Placental epithelial cell (primary cell): ENCODE measurements around the gene SLC46A2. TPM values are rescaled to one million over a fixed set of nuclear protein-coding genes. Genes with fewer than 3 reads are reported as not detected.

Source experiments
- total RNA-seq: library from RNA; depleted of rRNA; stranded (reverse); fragments of >200 nt; gene quantifications from 2 replicates; pipeline ENCODE4 v1.2.3, GENCODE V29; 2012

Gene SLC46A2, protein sequence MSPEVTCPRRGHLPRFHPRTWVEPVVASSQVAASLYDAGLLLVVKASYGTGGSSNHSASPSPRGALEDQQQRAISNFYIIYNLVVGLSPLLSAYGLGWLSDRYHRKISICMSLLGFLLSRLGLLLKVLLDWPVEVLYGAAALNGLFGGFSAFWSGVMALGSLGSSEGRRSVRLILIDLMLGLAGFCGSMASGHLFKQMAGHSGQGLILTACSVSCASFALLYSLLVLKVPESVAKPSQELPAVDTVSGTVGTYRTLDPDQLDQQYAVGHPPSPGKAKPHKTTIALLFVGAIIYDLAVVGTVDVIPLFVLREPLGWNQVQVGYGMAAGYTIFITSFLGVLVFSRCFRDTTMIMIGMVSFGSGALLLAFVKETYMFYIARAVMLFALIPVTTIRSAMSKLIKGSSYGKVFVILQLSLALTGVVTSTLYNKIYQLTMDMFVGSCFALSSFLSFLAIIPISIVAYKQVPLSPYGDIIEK
- not detected in 2 replicates for total RNA-seq

DNA sequence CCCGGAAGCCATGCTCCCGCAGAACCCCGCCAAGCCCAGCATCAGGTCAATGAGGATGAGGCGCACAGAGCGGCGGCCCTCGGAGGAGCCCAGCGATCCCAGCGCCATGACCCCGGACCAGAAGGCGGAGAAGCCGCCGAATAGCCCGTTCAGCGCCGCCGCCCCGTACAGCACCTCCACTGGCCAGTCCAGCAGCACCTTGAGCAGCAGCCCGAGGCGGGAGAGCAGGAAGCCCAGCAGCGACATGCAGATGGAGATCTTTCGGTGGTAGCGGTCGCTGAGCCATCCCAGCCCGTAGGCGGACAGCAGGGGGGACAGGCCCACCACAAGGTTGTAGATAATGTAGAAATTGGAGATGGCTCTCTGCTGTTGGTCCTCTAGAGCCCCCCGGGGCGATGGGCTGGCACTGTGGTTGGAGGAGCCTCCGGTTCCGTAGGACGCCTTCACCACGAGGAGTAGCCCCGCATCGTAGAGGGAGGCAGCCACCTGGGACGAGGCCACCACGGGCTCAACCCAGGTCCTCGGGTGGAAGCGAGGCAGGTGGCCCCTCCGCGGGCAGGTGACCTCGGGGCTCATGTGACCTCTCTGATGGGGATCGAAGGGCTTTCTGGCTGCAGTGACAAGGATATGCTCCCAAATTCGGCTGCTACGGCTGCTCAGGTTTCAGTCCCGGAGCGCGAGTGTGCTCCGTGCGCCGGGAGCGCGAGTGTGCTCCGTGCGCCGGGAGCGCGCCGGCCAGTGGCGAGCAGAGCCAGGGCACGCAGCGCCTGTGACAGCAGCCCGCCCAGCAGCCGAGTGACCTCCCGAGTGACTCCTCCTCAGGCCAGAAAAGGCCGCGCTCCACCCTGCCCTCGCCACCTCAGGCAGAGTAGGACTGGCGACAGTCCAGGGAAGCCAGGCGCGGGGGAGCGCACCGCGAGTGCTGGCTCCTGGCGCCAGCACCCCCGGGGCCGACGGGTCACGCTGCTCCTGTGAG is at the start of gene SLC46A2:
Gene SLC46A2 (minus strand): TSS at position 771 of the 976 bp plus-strand sequence. CDS start 195 bp downstream, at position 576.

Other genes starting within 250 kb of the SLC46A2 start
- gene INIP, start 172.8 kb downstream of the SLC46A2 start, total RNA-seq = 13.7 and 18.1 TPM in 2 replicates
- 16.5 and 20.5 TPM in 2 replicates for gene SNX30, start 140.1 kb downstream of the SLC46A2 start, total RNA-seq
- gene ZNF883, start 121.3 kb upstream of the SLC46A2 start, total RNA-seq = 1.2 and 4.7 TPM in 2 replicates
- 0.33 and 3.1 TPM in 2 replicates for gene ZFP37, start 165.8 kb upstream of the SLC46A2 start, total RNA-seq